ENCODE measurements around the gene DDTL. TPM values are rescaled to one million over a fixed set of nuclear protein-coding genes. Genes with fewer than 3 reads are reported as not detected.

Gene DDTL
- total and polyA plus RNA-seq, 2 of the 4 experiments (the other 2 are of a cell fraction) = 0.36 to 1.5 TPM

- peaks cover 5% of the 10 kb centered on the region for H3K4me1 ChIP-seq (ENCODE audit: control insufficient read depth, insufficient read depth, low read length)
- no peak overlapping the region for H3K23ac ChIP-seq (ENCODE audit: low read depth, low read length)
- H4K91ac ChIP-seq (ENCODE audit: insufficient read depth, low read depth, low read length) = no peak overlapping the region
- TF ChIP-seq RFX5 (IDR thresholded peaks at IDR 0.05; ENCODE audit: low read depth, low read length) = no peak
- TF ChIP-seq MAZ (IDR thresholded peaks at IDR 0.05; ENCODE audit: borderline replicate concordance, low read depth, low read length) = no peak
- no peak for TF ChIP-seq RCOR1 (IDR thresholded peaks at IDR 0.05; ENCODE audit: insufficient replicate concordance, low read length)
- TF ChIP-seq SMC3 (IDR thresholded peaks at IDR 0.05; ENCODE audit: low read depth, low read length) = no peak
- H3K9ac ChIP-seq (ENCODE audit: low read depth, low read length) = no peak overlapping the region
- H3K27ac ChIP-seq (ENCODE audit: insufficient read depth, low read length) = no peak overlapping the region
- no peak overlapping the region for H2AK5ac ChIP-seq (ENCODE audit: low read depth, low read length)
- CTCF ChIA-PET = no interaction called here
- no peak overlapping the region for H2AFZ ChIP-seq (replicated peaks; ENCODE audit: low read length, poor library complexity)
- H2AK9ac ChIP-seq (replicated peaks; ENCODE audit: low read depth, low read length, poor library complexity) = no peak overlapping the region
- H4K8ac ChIP-seq (ENCODE audit: low read depth in 2 of 2, low read length in 2 of 2) = no peak overlapping the region
- no peak overlapping the region for H3K4me3 ChIP-seq (ENCODE audit: insufficient read depth, low read depth, low read length)
- H3K4ac ChIP-seq (ENCODE audit: low read depth, low read length) = no peak overlapping the region
- H3K4me2 ChIP-seq (ENCODE audit: low read depth, low read length) = no peak overlapping the region
- no peak overlapping the region for H2BK5ac ChIP-seq (ENCODE audit: low read depth, low read length, poor library complexity, severe bottlenecking)
- H2BK15ac ChIP-seq (ENCODE audit: low read depth, low read length) = no peak overlapping the region
- WGBS, 2 experiments (ENCODE audit: extremely low coverage in 2 of 2, insufficient read length in 1 of 2) = 20% methylated on average over 1 of the region's 2 CpGs; no CpG with 5 or more reads in 1 of the 2 experiments
- no peak overlapping the region for H2BK120ac ChIP-seq (ENCODE audit: low read depth, low read length)
- H4K20me1 ChIP-seq (ENCODE audit: insufficient read depth, low read length) = no peaks in the 10 kb centered on the region
- intact Hi-C loops (cut with micrococcal nuclease) = no loop called here
- H2BK20ac ChIP-seq (ENCODE audit: low read depth, low read length) = no peak overlapping the region
- H4K5ac ChIP-seq (ENCODE audit: low read depth, low read length) = no peak overlapping the region
- ATAC-seq (ENCODE audit: low read depth) (no peak), DNase-seq (no peak)
- dilution Hi-C loops (cut with HindIII; ENCODE audit: low sequenced_read_pairs, unreplicated experiment) = no loop called here
- no peaks in the 10 kb centered on the region for H3K27me3 ChIP-seq (ENCODE audit: control insufficient read depth, insufficient read depth, low read length)
- H3K9me3 ChIP-seq (ENCODE audit: control insufficient read depth, insufficient read depth, low read length) = peaks cover 12% of the 10 kb centered on the region
- BruUV-seq (replicated peaks) = no TSS peak
- H3K9me1 ChIP-seq (ENCODE audit: insufficient read depth, low read length) = 0 out of 2 replicates have a peak, but pooled peaks cover 3% of the 10 kb centered on the region
- H3K56ac ChIP-seq (ENCODE audit: extremely low read depth, insufficient read depth, low read length) = no peak overlapping the region
- H3K79me1 ChIP-seq (ENCODE audit: low read depth in 1 of 2, low read length in 2 of 2) = no peaks in the 10 kb centered on the region
- POLR2A ChIA-PET (ENCODE audit: unreplicated experiment) = no interaction called here
- no peaks in the 10 kb centered on the region for H3K36me3 ChIP-seq (ENCODE audit: control insufficient read depth, insufficient read depth, low read length)
- H3K14ac ChIP-seq (replicated peaks; ENCODE audit: low read depth, low read length) = no peak overlapping the region
- in situ Hi-C loops (cut with MboI; ENCODE audit: low sequenced_read_pairs) = no loop called here
- H3K18ac ChIP-seq (ENCODE audit: low read depth, low read length) = no peak overlapping the region
Observed at GRCh38 chr22:23922921-23923320, 43.8 kb upstream of the DDTL start.

All from IMR-90 (cell line).